ENCODE data around the gene INSC.

The INSC gene

DNA sequence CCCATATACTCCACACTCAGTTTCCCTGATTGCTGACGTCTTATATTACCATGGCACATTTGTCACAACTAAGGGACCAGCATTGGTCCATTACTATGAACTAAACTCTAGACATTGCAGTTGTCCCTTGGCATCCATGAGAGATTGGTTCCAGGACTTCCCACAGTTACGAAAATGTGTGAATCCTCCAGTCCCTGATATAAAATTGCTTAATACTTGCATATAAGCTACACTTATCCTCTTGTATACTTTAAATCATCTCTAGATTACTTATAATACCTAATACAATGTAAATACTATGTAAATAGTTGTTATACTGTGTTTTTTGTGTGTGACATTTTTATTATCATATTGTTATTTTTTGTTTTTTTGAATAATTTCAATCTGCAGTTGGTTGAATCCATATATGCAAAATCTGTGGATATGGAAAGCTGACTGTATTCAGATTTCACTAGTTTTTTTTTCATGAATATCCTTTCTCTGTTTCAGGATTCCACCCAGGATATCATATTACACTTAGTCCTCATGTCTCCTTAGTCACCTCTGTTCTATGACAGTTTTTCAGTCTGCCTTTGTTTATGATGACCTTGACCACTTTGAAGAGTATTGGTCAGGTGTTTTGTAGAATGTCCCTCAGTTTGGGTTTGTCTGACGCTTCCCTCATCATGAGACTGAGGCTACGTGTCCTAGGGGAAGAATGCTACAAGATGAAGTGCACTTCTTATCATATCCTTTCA, 55.3 kb downstream of the INSC start (continued):
- no peak for TF ChIP-seq ZNF8 (CRISPR knock-in tag; IDR thresholded peaks at IDR 0.05)
- no peak for TF ChIP-seq ZNF565 (CRISPR knock-in tag; conservative IDR thresholded peaks at IDR 0.05; ENCODE audit: low read depth)
- TF ChIP-seq, protein P1, sequence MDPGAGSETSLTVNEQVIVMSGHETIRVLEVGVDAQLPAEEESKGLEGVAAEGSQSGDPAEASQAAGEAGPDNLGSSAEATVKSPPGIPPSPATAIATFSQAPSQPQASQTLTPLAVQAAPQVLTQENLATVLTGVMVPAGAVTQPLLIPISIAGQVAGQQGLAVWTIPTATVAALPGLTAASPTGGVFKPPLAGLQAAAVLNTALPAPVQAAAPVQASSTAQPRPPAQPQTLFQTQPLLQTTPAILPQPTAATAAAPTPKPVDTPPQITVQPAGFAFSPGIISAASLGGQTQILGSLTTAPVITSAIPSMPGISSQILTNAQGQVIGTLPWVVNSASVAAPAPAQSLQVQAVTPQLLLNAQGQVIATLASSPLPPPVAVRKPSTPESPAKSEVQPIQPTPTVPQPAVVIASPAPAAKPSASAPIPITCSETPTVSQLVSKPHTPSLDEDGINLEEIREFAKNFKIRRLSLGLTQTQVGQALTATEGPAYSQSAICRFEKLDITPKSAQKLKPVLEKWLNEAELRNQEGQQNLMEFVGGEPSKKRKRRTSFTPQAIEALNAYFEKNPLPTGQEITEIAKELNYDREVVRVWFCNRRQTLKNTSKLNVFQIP (CRISPR knock-in tag; IDR thresholded peaks at IDR 0.05; ENCODE audit: borderline replicate concordance, low read depth): no peak

DNA sequence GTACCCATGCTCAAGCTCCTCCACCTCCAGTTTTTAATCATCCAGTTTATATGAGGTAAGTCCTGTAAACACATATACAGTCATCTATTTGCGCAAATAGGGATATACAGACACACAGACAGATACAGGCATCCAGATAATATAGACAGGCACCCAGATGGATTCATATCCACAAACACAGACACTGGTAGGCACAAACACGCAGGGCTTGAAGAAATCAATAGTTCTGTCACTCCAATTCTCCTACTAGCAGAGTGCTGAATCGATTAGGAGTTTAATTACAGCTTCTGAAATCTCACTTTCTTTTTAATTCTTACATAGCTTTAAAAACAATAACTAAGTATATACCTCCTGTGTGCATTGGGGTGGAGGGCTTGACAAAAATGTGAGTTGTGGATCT, 56.0 kb downstream of the INSC start:
- no peak for ATAC-seq
- TF ChIP-seq ZNF8 (CRISPR knock-in tag; IDR thresholded peaks at IDR 0.05) (no peak), GLIS3 (CRISPR knock-in tag; IDR thresholded peaks at IDR 0.05) (no peak), BACH2 (CRISPR knock-in tag; IDR thresholded peaks at IDR 0.05; ENCODE audit: borderline replicate concordance) (no peak), ZNF70 (CRISPR knock-in tag; IDR thresholded peaks at IDR 0.05) (no peak), TCF4 (CRISPR knock-in tag; IDR thresholded peaks at IDR 0.05; ENCODE audit: borderline replicate concordance) (no peak), ZNF565 (CRISPR knock-in tag; conservative IDR thresholded peaks at IDR 0.05; ENCODE audit: low read depth) (no peak), ISL1 (CRISPR knock-in tag; IDR thresholded peaks at IDR 0.05) (no peak), TOX (CRISPR knock-in tag; IDR thresholded peaks at IDR 0.05; ENCODE audit: borderline replicate concordance) (no peak), ZC3H10 (CRISPR knock-in tag; IDR thresholded peaks at IDR 0.05) (no peak), ZFP30 (CRISPR knock-in tag; IDR thresholded peaks at IDR 0.05) (no peak), CSDC2 (CRISPR knock-in tag; IDR thresholded peaks at IDR 0.05) (no peak), OSR1 (CRISPR knock-in tag; IDR thresholded peaks at IDR 0.05) (no peak)
- TF ChIP-seq, protein P2, sequence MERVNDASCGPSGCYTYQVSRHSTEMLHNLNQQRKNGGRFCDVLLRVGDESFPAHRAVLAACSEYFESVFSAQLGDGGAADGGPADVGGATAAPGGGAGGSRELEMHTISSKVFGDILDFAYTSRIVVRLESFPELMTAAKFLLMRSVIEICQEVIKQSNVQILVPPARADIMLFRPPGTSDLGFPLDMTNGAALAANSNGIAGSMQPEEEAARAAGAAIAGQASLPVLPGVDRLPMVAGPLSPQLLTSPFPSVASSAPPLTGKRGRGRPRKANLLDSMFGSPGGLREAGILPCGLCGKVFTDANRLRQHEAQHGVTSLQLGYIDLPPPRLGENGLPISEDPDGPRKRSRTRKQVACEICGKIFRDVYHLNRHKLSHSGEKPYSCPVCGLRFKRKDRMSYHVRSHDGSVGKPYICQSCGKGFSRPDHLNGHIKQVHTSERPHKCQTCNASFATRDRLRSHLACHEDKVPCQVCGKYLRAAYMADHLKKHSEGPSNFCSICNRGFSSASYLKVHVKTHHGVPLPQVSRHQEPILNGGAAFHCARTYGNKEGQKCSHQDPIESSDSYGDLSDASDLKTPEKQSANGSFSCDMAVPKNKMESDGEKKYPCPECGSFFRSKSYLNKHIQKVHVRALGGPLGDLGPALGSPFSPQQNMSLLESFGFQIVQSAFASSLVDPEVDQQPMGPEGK (CRISPR knock-in tag; IDR thresholded peaks at IDR 0.05; ENCODE audit: borderline replicate concordance): no peak
- TF ChIP-seq, protein P1 (CRISPR knock-in tag; IDR thresholded peaks at IDR 0.05; ENCODE audit: borderline replicate concordance, low read depth): no peak
- TF ChIP-seq, protein P3, sequence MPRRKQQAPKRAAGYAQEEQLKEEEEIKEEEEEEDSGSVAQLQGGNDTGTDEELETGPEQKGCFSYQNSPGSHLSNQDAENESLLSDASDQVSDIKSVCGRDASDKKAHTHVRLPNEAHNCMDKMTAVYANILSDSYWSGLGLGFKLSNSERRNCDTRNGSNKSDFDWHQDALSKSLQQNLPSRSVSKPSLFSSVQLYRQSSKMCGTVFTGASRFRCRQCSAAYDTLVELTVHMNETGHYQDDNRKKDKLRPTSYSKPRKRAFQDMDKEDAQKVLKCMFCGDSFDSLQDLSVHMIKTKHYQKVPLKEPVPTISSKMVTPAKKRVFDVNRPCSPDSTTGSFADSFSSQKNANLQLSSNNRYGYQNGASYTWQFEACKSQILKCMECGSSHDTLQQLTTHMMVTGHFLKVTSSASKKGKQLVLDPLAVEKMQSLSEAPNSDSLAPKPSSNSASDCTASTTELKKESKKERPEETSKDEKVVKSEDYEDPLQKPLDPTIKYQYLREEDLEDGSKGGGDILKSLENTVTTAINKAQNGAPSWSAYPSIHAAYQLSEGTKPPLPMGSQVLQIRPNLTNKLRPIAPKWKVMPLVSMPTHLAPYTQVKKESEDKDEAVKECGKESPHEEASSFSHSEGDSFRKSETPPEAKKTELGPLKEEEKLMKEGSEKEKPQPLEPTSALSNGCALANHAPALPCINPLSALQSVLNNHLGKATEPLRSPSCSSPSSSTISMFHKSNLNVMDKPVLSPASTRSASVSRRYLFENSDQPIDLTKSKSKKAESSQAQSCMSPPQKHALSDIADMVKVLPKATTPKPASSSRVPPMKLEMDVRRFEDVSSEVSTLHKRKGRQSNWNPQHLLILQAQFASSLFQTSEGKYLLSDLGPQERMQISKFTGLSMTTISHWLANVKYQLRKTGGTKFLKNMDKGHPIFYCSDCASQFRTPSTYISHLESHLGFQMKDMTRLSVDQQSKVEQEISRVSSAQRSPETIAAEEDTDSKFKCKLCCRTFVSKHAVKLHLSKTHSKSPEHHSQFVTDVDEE (CRISPR knock-in tag; IDR thresholded peaks at IDR 0.05): no peak
- TF ChIP-seq, protein P4, sequence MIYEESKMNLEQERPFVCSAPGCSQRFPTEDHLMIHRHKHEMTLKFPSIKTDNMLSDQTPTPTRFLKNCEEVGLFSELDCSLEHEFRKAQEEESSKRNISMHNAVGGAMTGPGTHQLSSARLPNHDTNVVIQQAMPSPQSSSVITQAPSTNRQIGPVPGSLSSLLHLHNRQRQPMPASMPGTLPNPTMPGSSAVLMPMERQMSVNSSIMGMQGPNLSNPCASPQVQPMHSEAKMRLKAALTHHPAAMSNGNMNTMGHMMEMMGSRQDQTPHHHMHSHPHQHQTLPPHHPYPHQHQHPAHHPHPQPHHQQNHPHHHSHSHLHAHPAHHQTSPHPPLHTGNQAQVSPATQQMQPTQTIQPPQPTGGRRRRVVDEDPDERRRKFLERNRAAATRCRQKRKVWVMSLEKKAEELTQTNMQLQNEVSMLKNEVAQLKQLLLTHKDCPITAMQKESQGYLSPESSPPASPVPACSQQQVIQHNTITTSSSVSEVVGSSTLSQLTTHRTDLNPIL (CRISPR knock-in tag; IDR thresholded peaks at IDR 0.05; ENCODE audit: low read depth): no peak

DNA sequence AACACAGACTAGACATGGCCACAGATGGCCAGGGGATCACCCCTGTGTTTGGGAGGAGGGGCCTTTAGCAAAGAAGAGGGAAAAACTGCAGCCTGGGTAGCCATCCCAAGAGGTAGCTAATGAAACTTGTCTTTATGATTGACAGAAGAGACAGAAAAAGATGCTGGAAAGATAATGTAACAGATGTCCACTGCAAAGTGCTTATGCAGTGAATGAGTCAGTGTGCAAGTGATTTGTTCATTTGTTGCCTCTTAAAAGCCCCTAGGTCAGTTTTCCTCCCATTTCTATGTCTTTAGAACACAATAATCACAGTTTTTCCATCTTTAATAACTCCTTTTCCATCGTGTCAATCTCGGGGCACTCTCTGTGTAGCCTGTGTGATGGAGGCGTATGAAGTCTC, 57.2 kb downstream of the INSC start:
- no peak for ATAC-seq
- TF ChIP-seq, protein P5, sequence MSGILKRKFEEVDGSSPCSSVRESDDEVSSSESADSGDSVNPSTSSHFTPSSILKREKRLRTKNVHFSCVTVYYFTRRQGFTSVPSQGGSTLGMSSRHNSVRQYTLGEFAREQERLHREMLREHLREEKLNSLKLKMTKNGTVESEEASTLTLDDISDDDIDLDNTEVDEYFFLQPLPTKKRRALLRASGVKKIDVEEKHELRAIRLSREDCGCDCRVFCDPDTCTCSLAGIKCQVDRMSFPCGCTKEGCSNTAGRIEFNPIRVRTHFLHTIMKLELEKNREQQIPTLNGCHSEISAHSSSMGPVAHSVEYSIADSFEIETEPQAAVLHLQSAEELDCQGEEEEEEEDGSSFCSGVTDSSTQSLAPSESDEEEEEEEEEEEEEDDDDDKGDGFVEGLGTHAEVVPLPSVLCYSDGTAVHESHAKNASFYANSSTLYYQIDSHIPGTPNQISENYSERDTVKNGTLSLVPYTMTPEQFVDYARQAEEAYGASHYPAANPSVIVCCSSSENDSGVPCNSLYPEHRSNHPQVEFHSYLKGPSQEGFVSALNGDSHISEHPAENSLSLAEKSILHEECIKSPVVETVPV (CRISPR knock-in tag; IDR thresholded peaks at IDR 0.05): no peak
- TF ChIP-seq BACH2 (CRISPR knock-in tag; IDR thresholded peaks at IDR 0.05; ENCODE audit: borderline replicate concordance): no peak
- TF ChIP-seq, protein P3 (CRISPR knock-in tag; IDR thresholded peaks at IDR 0.05): no peak
- no peak for TF ChIP-seq ESRRG (CRISPR knock-in tag; IDR thresholded peaks at IDR 0.05)
- no peak for TF ChIP-seq CSDC2 (CRISPR knock-in tag; IDR thresholded peaks at IDR 0.05)
- no peak for TF ChIP-seq ZNF565 (CRISPR knock-in tag; conservative IDR thresholded peaks at IDR 0.05; ENCODE audit: low read depth)
- TF ChIP-seq ZNF8 (CRISPR knock-in tag; IDR thresholded peaks at IDR 0.05): no peak
- TF ChIP-seq RARB (CRISPR knock-in tag; IDR thresholded peaks at IDR 0.05): no peak
- TF ChIP-seq, protein P4 (CRISPR knock-in tag; IDR thresholded peaks at IDR 0.05; ENCODE audit: low read depth): no peak
- no peak for TF ChIP-seq ZC3H10 (CRISPR knock-in tag; IDR thresholded peaks at IDR 0.05)
